NCI-H748 (cell line): ENCODE measurements around the gene SAP130.

ENCODE experiments used
- DNase-seq: peaks from one replicate; lab custom pipeline; 2025; ENCODE audit not compliant: unreplicated experiment; lab: John Stamatoyannopoulos, UW

SAP130 gene

GRCh38 chr2:128027801-128028667 lies at the start of gene SAP130:
TSS of gene SAP130 (minus strand) at chr2:128028059. CDS start at chr2:128026292, 1,767 bp downstream.
- DNase-seq: peak; percentile 94

GRCh38 chr2:128076461-128077106 lies 48.7 kb upstream of the SAP130 start:
- DNase-seq: no peak

GRCh38 chr2:128073278-128073677 lies 45.4 kb upstream of the SAP130 start:
- DNase-seq: no peak

GRCh38 chr2:128069769-128070168 lies 41.9 kb upstream of the SAP130 start:
- no peak for DNase-seq

GRCh38 chr2:128064353-128064752 lies 36.5 kb upstream of the SAP130 start:
- no peak for DNase-seq

- no peak for DNase-seq
These were observed 34.7 kb upstream of the SAP130 start for GRCh38 chr2:128062571-128062970.

GRCh38 chr2:128058114-128058513 lies 30.3 kb upstream of the SAP130 start:
- DNase-seq: no peak

- DNase-seq: no peak
These were observed 29.5 kb upstream of the SAP130 start for GRCh38 chr2:128057334-128057733.

- no peak for DNase-seq
These were observed 26.4 kb upstream of the SAP130 start for GRCh38 chr2:128054104-128054885.

- no peak for DNase-seq
These were observed 25.5 kb upstream of the SAP130 start for GRCh38 chr2:128053331-128053730.

GRCh38 chr2:128043041-128043440 lies 15.2 kb upstream of the SAP130 start:
- no peak for DNase-seq

- no peak for DNase-seq
These were observed 13.7 kb upstream of the SAP130 start for GRCh38 chr2:128041561-128041960.

GRCh38 chr2:128040166-128040771 lies 12.4 kb upstream of the SAP130 start:
- peak; percentile 3 for DNase-seq

GRCh38 chr2:128039535-128039934 lies 11.7 kb upstream of the SAP130 start:
- no peak for DNase-seq

GRCh38 chr2:128038411-128038810 lies 10.6 kb upstream of the SAP130 start:
- no peak for DNase-seq

- no peak for DNase-seq
These were observed 9.8 kb upstream of the SAP130 start for GRCh38 chr2:128037649-128038048.

GRCh38 chr2:128036748-128037607 lies 9.1 kb upstream of the SAP130 start:
- DNase-seq: no peak

- DNase-seq: no peak
These were observed 4.2 kb upstream of the SAP130 start for GRCh38 chr2:128032092-128032491.

GRCh38 chr2:128028668-128029054 lies 802 bp upstream of the SAP130 start:
- DNase-seq: no peak

GRCh38 chr2:128027278-128027800 lies 520 bp downstream of the SAP130 start:
- peak; percentile 96 for DNase-seq
